B cell (primary cell): Measurements from ENCODE around the gene NOP9. TPM values are rescaled to one million over a fixed set of nuclear protein-coding genes. Genes with fewer than 3 reads are reported as not detected.

ENCODE experiments used
- ATAC-seq: fragments of 200-7000 bp; cut with Tn5 transposase; one replicate; pipeline ENCODE4 v1.10.0; 2021; ENCODE audit warnings: low read depth, mild to moderate bottlenecking, moderate number of reproducible peaks, moderate library complexity
- CTCF ChIA-PET: fragments of 350-600 bp; sonication (Branson Sonifier 250); formaldehyde crosslinking; loops from one replicate; lab custom pipeline; 2021; ENCODE audit warnings: antibody characterized with exemption, inconsistent platforms; lab: Charles Lee
- POLR2A ChIA-PET: fragments of 350-600 bp; sonication (Branson Sonifier 250); formaldehyde crosslinking; loops from one replicate; lab custom pipeline; 2021; ENCODE audit warnings: antibody characterized with exemption; lab: Charles Lee
- DNase-seq: peaks from one replicate; pipeline ENCODE4 v3.0.0; 2013
- H2AFZ ChIP-seq: 2 replicates; pipeline ENCODE4 v1.6.1; 2012; ENCODE audit warnings: mild to moderate bottlenecking, low read depth, low read length; ENCODE audit not compliant: insufficient read depth, poor library complexity, severe bottlenecking
- H3K27ac ChIP-seq, 2 donors: 1 replicate in 1 of 2; 2 replicates in 1 of 2; pipeline ENCODE4 v1.5.1; 2012 to 2013; ENCODE audit warnings: low read length in 2 of 2, mild to moderate bottlenecking in 2 of 2, moderate library complexity in 1 of 2
- H3K27me3 ChIP-seq, 4 experiments: fragments of 200-600 bp in 1 of 4; sonication (generic) in 1 of 4; replicated peaks in 1 of 4; 1 replicate in 2 of 4; 2 replicates in 2 of 4; pipeline versions ENCODE4 v1.6.1 to v1.7.0; 2013 to 2016; ENCODE audit warnings: low read length in 3 of 4, mild to moderate bottlenecking in 2 of 4, mixed read lengths in 1 of 4, moderate library complexity in 1 of 4; ENCODE audit not compliant: insufficient read depth in 4 of 4, control insufficient read depth in 3 of 4; ENCODE audit errors: control extremely low read depth in 1 of 4
- H3K36me3 ChIP-seq, 2 experiments: replicated peaks in 1 of 2; 1 replicate in 1 of 2; 2 replicates in 1 of 2; pipeline versions ENCODE4 v1.6.1 to v1.7.1; 2013; ENCODE audit warnings: low read length in 1 of 2; ENCODE audit not compliant: insufficient read depth in 2 of 2, control insufficient read depth in 1 of 2; ENCODE audit errors: control extremely low read depth in 1 of 2, extremely low read depth in 1 of 2
- H3K4me1 ChIP-seq, 2 donors: fragments of 200-600 bp in 1 of 2; sonication (generic) in 1 of 2; 1 replicate in 1 of 2; 2 replicates in 1 of 2; pipeline versions ENCODE4 v1.5.1 to v1.6.1; 2013 to 2017; ENCODE audit warnings: low read length in 2 of 2; ENCODE audit not compliant: control insufficient read depth in 2 of 2, insufficient read depth in 2 of 2
- H3K4me2 ChIP-seq: replicated peaks from 2 replicates; pipeline ENCODE3; 2012; ENCODE audit warnings: mild to moderate bottlenecking, low read depth, low read length; ENCODE audit not compliant: poor library complexity, severe bottlenecking
- H3K4me3 ChIP-seq, 5 experiments: fragments of 200-600 bp in 1 of 5; sonication (generic) in 1 of 5; 1 replicate in 3 of 5; 2 replicates in 2 of 5; pipeline versions ENCODE4 v1.5.1 to v1.7.0; 2011 to 2016; ENCODE audit warnings: low read length in 4 of 5, mild to moderate bottlenecking in 4 of 5, low read depth in 2 of 5, control low read depth in 1 of 5, moderate library complexity in 1 of 5; ENCODE audit not compliant: insufficient read depth in 1 of 5; ENCODE audit errors: control extremely low read depth in 1 of 5, extremely low read depth in 1 of 5
- H3K79me2 ChIP-seq: fragments of 200-600 bp; sonication (generic); one replicate; pipeline ENCODE4 v1.6.0; 2016; ENCODE audit warnings: low read length; ENCODE audit not compliant: control insufficient read depth, insufficient read depth
- H3K9ac ChIP-seq: fragments of 200-600 bp; sonication (generic); 2 replicates; pipeline ENCODE4 v1.6.1; 2017; ENCODE audit warnings: mild to moderate bottlenecking, low read length, moderate library complexity
- H3K9me3 ChIP-seq, 3 donors: one replicate each; pipeline versions ENCODE4 v1.6.1 to v1.7.1; 2013; ENCODE audit warnings: low read length in 2 of 3; ENCODE audit not compliant: control insufficient read depth in 2 of 3, insufficient read depth in 1 of 3; ENCODE audit errors: control extremely low read depth in 1 of 3
- H4K20me1 ChIP-seq: 2 replicates; pipeline ENCODE4 v1.6.0; 2012; ENCODE audit warnings: mild to moderate bottlenecking, low read length; ENCODE audit not compliant: insufficient read depth, control insufficient read depth, poor library complexity, severe bottlenecking
- H3K27ac Mint-ChIP-seq: one replicate; pipeline ENCODE4 v1.8.0; 2021; ENCODE audit warnings: mixed read lengths
- H3K27me3 Mint-ChIP-seq: one replicate; pipeline ENCODE4 v1.8.0; 2021; ENCODE audit warnings: mixed read lengths
- H3K4me1 Mint-ChIP-seq: one replicate; pipeline ENCODE4 v1.8.0; 2021; ENCODE audit warnings: mixed read lengths
- H3K4me3 Mint-ChIP-seq: one replicate; pipeline ENCODE4 v1.8.0; 2021; ENCODE audit warnings: mixed read lengths
- H3K9me3 Mint-ChIP-seq: one replicate; pipeline ENCODE4 v1.8.0; 2022; ENCODE audit warnings: mixed read lengths; ENCODE audit not compliant: insufficient read depth
- EZH2 ChIP-seq: IDR thresholded peaks from 2 replicates; pipeline ENCODE4 v1.6.1; 2012; ENCODE audit warnings: borderline replicate concordance, low read depth, mild to moderate bottlenecking, moderate library complexity, low read length; ENCODE audit not compliant: insufficient read depth, poor library complexity, severe bottlenecking
- WGBS: methylation state at CpG from one replicate; pipeline ENCODE4 v1.1.5; 2013; ENCODE audit warnings: missing lambda C conversion rate; ENCODE audit not compliant: insufficient coverage; 5-methylcytosine and 5-hydroxymethylcytosine counted together
- intact Hi-C: fragments of 100-400 bp; cut with micrococcal nuclease; formaldehyde crosslinking; loops from one replicate; pipeline ENCODE4 v1.10.0; 2022
- polyA plus RNA-seq: library from polyadenylated mRNA; depleted of rRNA; stranded (reverse); fragments of >200 nt; gene quantifications from 2 replicates; pipeline ENCODE4 v1.2.3, GENCODE V29; 2012
- total RNA-seq, 2 donors: library from RNA; stranded (reverse); fragments of 120-200 nt in 1 of 2; gene quantifications; 1 replicate in 1 of 2; 2 replicates in 1 of 2; pipeline versions ENCODE4 v1.2.3 to v1.2.4, GENCODE V29; 2013 to 2022
- TF ChIP-seq, protein P1 (sequence below): fragments of 200-600 bp; IDR thresholded peaks from one replicate; pipeline ENCODE4 v1.8.0; 2022; ENCODE audit warnings: antibody characterized with exemption, mild to moderate bottlenecking

Gene NOP9
- total and polyA plus RNA-seq, 2 donors (not counting 1 experiment from before 2014, with no cell fraction given) = 9.7 to 22.6 TPM

DNA sequence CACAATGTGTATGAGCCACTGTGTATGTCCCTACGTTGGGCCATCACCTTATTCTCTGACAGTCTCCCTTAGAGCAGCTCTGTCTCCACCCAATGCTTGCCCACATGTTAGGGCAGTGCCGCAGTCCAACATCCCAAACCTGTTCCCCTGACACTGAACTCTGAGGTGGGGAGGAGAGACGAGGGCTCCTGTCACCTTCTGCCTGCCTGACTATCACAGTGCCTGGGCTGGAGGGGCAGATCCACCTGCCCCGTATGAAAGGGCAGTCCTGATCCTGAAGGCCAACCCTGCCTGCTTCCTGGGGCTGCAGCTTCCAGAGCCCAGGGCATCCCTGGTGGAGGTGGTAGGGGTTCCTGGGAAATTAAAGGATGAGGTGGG lies 38.9 kb upstream of the NOP9 start:
- Mint-ChIP-seq H3K4me1 (no peaks in the 10 kb centered on the region), H3K9me3 (no peaks in the 10 kb centered on the region), H3K27me3 (no peaks in the 10 kb centered on the region), H3K27ac (no peak overlapping the region), H3K4me3 (no peak overlapping the region)
- Histone ChIP-seq H3K4me3 (no peak overlapping the region), H2AFZ (no peak overlapping the region), H3K27ac (no peak overlapping the region), H4K20me1 (no peaks in the 10 kb centered on the region), H3K4me1 (no peaks in the 10 kb centered on the region), H3K4me2 (no peak overlapping the region), H3K36me3 (peaks cover 0 to 9% of the 10 kb centered on the region in 2 experiments), H3K9me3 (no peaks in the 10 kb centered on the region), H3K27me3 (no peaks in the 10 kb centered on the region), H3K79me2 (no peaks in the 10 kb centered on the region), H3K9ac (no peak overlapping the region)
- 95% methylated on average over 2 of the region's 4 CpGs for WGBS
- CTCF ChIA-PET = no interaction called here
- ATAC-seq = no peak
- DNase-seq = no peak
- POLR2A ChIA-PET = no interaction called here
- intact Hi-C loops = no loop called here
- TF ChIP-seq, protein P1, sequence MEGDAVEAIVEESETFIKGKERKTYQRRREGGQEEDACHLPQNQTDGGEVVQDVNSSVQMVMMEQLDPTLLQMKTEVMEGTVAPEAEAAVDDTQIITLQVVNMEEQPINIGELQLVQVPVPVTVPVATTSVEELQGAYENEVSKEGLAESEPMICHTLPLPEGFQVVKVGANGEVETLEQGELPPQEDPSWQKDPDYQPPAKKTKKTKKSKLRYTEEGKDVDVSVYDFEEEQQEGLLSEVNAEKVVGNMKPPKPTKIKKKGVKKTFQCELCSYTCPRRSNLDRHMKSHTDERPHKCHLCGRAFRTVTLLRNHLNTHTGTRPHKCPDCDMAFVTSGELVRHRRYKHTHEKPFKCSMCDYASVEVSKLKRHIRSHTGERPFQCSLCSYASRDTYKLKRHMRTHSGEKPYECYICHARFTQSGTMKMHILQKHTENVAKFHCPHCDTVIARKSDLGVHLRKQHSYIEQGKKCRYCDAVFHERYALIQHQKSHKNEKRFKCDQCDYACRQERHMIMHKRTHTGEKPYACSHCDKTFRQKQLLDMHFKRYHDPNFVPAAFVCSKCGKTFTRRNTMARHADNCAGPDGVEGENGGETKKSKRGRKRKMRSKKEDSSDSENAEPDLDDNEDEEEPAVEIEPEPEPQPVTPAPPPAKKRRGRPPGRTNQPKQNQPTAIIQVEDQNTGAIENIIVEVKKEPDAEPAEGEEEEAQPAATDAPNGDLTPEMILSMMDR = no peak
- no peak for TF ChIP-seq EZH2

- Mint-ChIP-seq H3K4me3 (no peak overlapping the region), H3K27me3 (no peaks in the 10 kb centered on the region), H3K4me1 (no peaks in the 10 kb centered on the region), H3K27ac (no peak overlapping the region), H3K9me3 (no peaks in the 10 kb centered on the region)
- Histone ChIP-seq H3K27ac (no peak overlapping the region), H2AFZ (no peak overlapping the region), H4K20me1 (no peaks in the 10 kb centered on the region), H3K4me1 (no peaks in the 10 kb centered on the region), H3K4me3 (no peak overlapping the region), H3K9ac (no peak overlapping the region), H3K36me3 (peaks cover 0 to 10% of the 10 kb centered on the region in 2 experiments), H3K79me2 (no peaks in the 10 kb centered on the region), H3K4me2 (no peak overlapping the region), H3K27me3 (no peaks in the 10 kb centered on the region), H3K9me3 (no peaks in the 10 kb centered on the region)
- POLR2A ChIA-PET = no interaction called here
- ATAC-seq = no peak
- intact Hi-C loops = no loop called here
- no peak for DNase-seq
- TF ChIP-seq EZH2 = no peak
- TF ChIP-seq, protein P1 = no peak
- CTCF ChIA-PET = interaction anchor here (0.7 to 0.9 kb wide), 3 partner anchors 10 to 31 kb away, joined by 3 read pairs; partner anchors contain the start of gene RABGGTA
- over 99% methylated on average over 16 of the region's 20 CpGs for WGBS
Measured at GRCh38 chr14:24261256-24261968, 38.2 kb upstream of the NOP9 start.
